ENCODE measurements around the gene SND1. TPM values are rescaled to one million over a fixed set of nuclear protein-coding genes. Genes with fewer than 3 reads are reported as not detected.

SND1 gene
- total and polyA plus RNA-seq, 4 donors: 59.4 to 214 (median 84.1) TPM

DNA sequence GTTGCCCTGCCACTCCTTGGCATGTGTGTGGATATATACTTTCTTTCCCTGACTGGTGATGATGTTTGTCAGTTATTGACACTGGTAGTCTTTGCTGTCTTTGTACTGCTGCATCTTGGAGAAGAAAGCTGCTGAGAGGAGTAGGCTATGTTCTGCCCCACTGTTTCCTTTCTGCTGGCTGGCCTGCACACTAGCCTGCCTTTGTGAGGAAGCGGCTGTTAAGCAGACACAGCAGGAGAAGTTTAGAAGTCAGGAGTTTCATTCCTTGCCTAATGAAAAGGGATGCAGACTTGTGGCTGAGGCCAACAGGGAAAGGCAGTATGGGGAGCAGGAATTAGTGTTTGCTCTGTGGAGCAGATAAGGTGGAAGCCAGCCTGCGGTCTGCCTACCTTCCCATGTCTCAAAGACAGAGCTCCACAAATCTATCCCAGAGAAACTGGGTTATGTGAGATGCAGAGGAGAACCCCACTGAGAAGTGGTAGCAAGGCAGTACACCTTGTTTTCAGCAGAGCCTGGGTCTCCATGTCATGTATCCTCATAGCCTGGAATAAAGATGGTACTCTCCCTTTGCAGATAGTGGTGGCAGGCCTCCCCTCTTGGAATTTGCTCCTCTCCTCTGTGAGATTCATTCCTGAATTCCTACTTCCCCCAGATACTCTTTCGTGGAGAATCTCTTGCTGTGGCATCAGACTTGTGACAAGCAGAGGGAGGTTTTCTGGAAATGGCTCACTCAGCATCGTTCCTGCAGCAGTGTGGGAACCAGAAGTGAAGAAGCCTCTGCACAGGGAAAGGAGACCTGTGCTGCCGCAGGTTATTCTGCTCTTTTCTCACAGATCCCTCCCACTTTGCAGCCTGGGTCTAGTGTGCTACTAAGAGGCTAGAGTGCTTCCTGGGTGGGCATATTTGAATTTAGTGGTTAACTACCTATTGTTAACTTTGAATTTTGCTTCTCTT is 249.0 kb downstream of the SND1 start:
- Histone ChIP-seq H3K36me3 (ENCODE audit: control insufficient read depth in 4 of 4, insufficient read depth in 3 of 4, low read depth in 1 of 4, low read length in 3 of 4) (peaks cover 0 to 6% (median 0%) of the 10 kb centered on the region in 4 donors), H3K9me3 (ENCODE audit: control insufficient read depth in 4 of 4, low read length in 3 of 4) (no peaks in the 10 kb centered on the region), H3K27me3 (ENCODE audit: control insufficient read depth in 4 of 4, insufficient read depth in 4 of 4, low read length in 3 of 4) (no peaks in the 10 kb centered on the region), H3K4me3 (ENCODE audit: low read depth in 1 of 3, low read length in 3 of 3) (no peak overlapping the region), H3K9ac (ENCODE audit: low read depth in 1 of 2, low read length in 2 of 2) (no peak overlapping the region), H3K27ac (ENCODE audit: low read depth in 1 of 2, low read length in 2 of 2) (no peak overlapping the region), H3K4me1 (ENCODE audit: control insufficient read depth in 4 of 4, insufficient read depth in 4 of 4, low read length in 3 of 4) (peaks cover 0 to 22% (median 17%) of the 10 kb centered on the region in 4 donors)
- no peak for DNase-seq (ENCODE audit: low spot score)
- TF ChIP-seq, protein P1, sequence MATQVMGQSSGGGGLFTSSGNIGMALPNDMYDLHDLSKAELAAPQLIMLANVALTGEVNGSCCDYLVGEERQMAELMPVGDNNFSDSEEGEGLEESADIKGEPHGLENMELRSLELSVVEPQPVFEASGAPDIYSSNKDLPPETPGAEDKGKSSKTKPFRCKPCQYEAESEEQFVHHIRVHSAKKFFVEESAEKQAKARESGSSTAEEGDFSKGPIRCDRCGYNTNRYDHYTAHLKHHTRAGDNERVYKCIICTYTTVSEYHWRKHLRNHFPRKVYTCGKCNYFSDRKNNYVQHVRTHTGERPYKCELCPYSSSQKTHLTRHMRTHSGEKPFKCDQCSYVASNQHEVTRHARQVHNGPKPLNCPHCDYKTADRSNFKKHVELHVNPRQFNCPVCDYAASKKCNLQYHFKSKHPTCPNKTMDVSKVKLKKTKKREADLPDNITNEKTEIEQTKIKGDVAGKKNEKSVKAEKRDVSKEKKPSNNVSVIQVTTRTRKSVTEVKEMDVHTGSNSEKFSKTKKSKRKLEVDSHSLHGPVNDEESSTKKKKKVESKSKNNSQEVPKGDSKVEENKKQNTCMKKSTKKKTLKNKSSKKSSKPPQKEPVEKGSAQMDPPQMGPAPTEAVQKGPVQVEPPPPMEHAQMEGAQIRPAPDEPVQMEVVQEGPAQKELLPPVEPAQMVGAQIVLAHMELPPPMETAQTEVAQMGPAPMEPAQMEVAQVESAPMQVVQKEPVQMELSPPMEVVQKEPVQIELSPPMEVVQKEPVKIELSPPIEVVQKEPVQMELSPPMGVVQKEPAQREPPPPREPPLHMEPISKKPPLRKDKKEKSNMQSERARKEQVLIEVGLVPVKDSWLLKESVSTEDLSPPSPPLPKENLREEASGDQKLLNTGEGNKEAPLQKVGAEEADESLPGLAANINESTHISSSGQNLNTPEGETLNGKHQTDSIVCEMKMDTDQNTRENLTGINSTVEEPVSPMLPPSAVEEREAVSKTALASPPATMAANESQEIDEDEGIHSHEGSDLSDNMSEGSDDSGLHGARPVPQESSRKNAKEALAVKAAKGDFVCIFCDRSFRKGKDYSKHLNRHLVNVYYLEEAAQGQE (IDR thresholded peaks at IDR 0.05): no peak
- TF ChIP-seq RAD21 (IDR thresholded peaks at IDR 0.05) (no peak), FOXA2 (IDR thresholded peaks at IDR 0.05) (no peak), FOXA1 (IDR thresholded peaks at IDR 0.05) (no peak), TAF1 (conservative IDR thresholded peaks at IDR 0.05) (no peak), HNF4A (conservative IDR thresholded peaks at IDR 0.05) (no peak), EGR1 (IDR thresholded peaks at IDR 0.05; ENCODE audit: low read depth in 2 of 2) (no peak), RXRA (IDR thresholded peaks at IDR 0.05) (no peak), GABPA (IDR thresholded peaks at IDR 0.05 in 1 of 2, conservative IDR thresholded peaks at IDR 0.05 in 1 of 2) (no peak), SP1 (IDR thresholded peaks at IDR 0.05) (no peak), NR2F2 (IDR thresholded peaks at IDR 0.05) (no peak), HNF4G (IDR thresholded peaks at IDR 0.05) (no peak)
- TF ChIP-seq, protein P2, sequence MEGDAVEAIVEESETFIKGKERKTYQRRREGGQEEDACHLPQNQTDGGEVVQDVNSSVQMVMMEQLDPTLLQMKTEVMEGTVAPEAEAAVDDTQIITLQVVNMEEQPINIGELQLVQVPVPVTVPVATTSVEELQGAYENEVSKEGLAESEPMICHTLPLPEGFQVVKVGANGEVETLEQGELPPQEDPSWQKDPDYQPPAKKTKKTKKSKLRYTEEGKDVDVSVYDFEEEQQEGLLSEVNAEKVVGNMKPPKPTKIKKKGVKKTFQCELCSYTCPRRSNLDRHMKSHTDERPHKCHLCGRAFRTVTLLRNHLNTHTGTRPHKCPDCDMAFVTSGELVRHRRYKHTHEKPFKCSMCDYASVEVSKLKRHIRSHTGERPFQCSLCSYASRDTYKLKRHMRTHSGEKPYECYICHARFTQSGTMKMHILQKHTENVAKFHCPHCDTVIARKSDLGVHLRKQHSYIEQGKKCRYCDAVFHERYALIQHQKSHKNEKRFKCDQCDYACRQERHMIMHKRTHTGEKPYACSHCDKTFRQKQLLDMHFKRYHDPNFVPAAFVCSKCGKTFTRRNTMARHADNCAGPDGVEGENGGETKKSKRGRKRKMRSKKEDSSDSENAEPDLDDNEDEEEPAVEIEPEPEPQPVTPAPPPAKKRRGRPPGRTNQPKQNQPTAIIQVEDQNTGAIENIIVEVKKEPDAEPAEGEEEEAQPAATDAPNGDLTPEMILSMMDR (IDR thresholded peaks at IDR 0.05; ENCODE audit: low read depth, low read length, missing input control): no peak
- TF ChIP-seq, protein P3, sequence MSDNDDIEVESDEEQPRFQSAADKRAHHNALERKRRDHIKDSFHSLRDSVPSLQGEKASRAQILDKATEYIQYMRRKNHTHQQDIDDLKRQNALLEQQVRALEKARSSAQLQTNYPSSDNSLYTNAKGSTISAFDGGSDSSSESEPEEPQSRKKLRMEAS (IDR thresholded peaks at IDR 0.05): no peak
- TF ChIP-seq, protein P4, sequence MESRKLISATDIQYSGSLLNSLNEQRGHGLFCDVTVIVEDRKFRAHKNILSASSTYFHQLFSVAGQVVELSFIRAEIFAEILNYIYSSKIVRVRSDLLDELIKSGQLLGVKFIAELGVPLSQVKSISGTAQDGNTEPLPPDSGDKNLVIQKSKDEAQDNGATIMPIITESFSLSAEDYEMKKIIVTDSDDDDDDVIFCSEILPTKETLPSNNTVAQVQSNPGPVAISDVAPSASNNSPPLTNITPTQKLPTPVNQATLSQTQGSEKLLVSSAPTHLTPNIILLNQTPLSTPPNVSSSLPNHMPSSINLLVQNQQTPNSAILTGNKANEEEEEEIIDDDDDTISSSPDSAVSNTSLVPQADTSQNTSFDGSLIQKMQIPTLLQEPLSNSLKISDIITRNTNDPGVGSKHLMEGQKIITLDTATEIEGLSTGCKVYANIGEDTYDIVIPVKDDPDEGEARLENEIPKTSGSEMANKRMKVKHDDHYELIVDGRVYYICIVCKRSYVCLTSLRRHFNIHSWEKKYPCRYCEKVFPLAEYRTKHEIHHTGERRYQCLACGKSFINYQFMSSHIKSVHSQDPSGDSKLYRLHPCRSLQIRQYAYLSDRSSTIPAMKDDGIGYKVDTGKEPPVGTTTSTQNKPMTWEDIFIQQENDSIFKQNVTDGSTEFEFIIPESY (IDR thresholded peaks at IDR 0.05): no peak
- 80% methylated on average over 5 of the region's 5 CpGs for WGBS

Measured in liver (tissue), 9 donors.